ENCODE results near the gene PLD6. TPM values are rescaled to one million over a fixed set of nuclear protein-coding genes. Genes with fewer than 3 reads are reported as not detected.

PLD6 gene
- total RNA-seq, 4 donors from 2014 or later = 7.1 to 20.7 (median 9.3) TPM

DNA sequence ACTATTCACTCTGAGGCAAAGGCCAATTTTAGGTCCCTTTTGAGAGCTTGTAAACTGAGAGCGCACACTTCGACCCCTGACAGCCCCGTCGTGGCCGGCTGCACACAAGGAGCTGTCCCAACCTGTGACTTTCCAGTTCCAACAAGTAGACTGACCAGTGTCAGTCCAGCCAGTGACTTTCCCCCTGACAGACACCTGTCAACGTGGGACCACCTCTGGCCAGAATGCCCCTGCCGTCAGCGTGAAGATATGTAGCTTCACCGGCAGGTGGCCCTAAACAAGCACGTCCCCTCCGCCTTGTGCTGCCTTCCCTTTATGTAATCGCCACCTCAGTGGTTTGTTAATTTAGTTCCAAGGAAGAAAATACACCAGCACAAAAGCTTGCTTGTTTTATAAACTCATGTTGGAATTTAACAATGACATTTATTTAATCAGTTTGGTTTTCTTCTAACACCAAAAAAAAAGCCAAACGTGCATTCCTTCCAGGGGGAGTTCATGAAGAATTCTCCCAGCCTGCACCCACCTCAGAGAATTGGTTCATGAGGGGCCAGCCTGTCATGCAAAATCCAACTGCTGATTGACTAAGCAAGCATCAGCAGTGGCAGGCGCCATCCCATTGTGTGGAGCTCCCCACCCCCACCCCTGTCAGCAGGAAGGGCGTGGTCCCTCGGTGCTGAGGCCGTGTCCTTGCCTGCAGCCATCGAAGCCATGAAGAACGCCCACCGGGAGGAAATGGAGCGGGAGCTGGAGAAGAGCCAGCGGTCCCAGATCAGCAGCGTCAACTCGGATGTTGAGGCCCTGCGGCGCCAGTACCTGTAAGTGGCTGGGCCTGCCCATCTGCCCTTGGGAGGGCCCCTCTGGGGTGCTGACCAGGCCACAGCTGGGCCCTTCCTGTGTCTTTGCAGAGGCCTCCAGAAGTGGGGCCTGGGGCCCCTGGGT lies 33.9 kb downstream of the PLD6 start:
- Histone ChIP-seq H3K9me3 (no peaks in the 10 kb centered on the region), H3K27me3 (no peaks in the 10 kb centered on the region), H3K27ac (peak overlapping the region in 2 of 4 donors; percentile 6 to 21), H3K4me1 (peaks cover 0 to 7% (median 0%) of the 10 kb centered on the region in 3 donors), H3K4me3 (no peak overlapping the region), H3K36me3 (peaks cover 0 to 99% of the 10 kb centered on the region in 2 donors)
- ATAC-seq = peak; percentile 54
- no peak for TF ChIP-seq EP300 (IDR thresholded peaks at IDR 0.05)
- TF ChIP-seq, protein P1, sequence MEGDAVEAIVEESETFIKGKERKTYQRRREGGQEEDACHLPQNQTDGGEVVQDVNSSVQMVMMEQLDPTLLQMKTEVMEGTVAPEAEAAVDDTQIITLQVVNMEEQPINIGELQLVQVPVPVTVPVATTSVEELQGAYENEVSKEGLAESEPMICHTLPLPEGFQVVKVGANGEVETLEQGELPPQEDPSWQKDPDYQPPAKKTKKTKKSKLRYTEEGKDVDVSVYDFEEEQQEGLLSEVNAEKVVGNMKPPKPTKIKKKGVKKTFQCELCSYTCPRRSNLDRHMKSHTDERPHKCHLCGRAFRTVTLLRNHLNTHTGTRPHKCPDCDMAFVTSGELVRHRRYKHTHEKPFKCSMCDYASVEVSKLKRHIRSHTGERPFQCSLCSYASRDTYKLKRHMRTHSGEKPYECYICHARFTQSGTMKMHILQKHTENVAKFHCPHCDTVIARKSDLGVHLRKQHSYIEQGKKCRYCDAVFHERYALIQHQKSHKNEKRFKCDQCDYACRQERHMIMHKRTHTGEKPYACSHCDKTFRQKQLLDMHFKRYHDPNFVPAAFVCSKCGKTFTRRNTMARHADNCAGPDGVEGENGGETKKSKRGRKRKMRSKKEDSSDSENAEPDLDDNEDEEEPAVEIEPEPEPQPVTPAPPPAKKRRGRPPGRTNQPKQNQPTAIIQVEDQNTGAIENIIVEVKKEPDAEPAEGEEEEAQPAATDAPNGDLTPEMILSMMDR (IDR thresholded peaks at IDR 0.05) = peak in 1 of 4 experiments; percentile 17
- WGBS, 2 donors (ENCODE audit: low coverage in 1 of 2) = 82 to 89% methylated on average over 4 to 8 of the region's 26 CpGs

DNA sequence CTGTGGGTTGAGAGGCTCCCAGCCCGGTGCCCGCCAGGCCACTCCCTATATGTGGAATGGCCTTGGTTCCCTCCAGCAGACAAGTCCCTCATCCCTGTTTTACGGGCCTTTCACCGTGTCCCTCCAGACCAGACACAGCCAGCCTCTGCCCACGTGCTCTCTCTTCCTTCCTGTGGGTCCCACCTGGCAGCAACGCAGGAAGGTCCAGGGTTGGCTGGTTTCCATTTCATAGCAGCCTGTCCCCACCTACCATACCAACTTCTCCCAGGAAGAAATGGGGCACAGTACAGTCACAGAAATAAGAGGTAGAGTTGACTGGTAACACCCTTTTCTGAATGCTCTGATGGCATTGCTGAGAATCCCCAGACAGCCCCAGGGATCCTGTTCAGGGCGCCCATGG lies 34.9 kb downstream of the PLD6 start:
- peaks cover 0 to 99% of the 10 kb centered on the region in 2 donors for H3K36me3 ChIP-seq
- H3K27me3 ChIP-seq = no peaks in the 10 kb centered on the region
- 90% methylated on average over 2 of the region's 7 CpGs; no CpG with 5 or more reads in 1 of the 2 donors for WGBS, 2 donors (ENCODE audit: low coverage in 1 of 2)
- H3K27ac ChIP-seq = no peak overlapping the region
- H3K4me3 ChIP-seq = no peak overlapping the region
- ATAC-seq = no peak
- TF ChIP-seq EP300 (IDR thresholded peaks at IDR 0.05) (no peak), POLR2AphosphoS5 (IDR thresholded peaks at IDR 0.05) (no peak), POLR2A (IDR thresholded peaks at IDR 0.05) (no peak)
- TF ChIP-seq, protein P1 (IDR thresholded peaks at IDR 0.05) = no peak
- no peaks in the 10 kb centered on the region for H3K9me3 ChIP-seq
- H3K4me1 ChIP-seq = peaks cover 0 to 7% (median 0%) of the 10 kb centered on the region in 3 donors

DNA sequence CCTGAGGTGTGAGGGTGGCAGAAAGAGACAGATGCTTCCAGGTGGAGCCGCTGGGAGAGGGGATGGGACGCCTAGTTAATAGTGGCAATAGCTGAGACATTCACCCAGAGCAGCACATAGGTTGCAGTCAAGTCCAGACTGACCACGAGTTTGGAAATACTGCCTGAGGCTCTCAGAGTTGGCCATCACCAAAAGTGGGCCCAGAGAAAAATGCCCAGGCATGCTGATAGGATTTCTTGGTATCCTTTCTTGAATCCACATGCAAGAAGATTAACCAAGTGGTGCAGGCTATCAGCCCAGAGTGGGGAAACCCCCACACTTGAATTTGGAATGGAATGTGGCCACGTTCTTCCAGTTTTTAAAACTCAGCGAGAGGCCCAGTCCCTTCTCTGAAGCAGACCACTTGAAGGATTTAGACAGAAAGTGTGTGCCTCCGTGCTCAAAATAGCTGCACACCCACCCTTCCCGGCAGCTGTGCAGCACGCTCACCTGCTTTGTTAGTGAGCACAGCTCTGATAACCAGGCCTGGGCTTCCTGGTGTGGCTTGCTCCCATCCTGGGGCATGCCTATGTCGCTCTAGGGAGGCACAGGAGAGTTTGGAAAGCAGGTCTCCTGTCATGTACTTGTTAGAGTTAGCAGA lies 35.7 kb downstream of the PLD6 start:
- Histone ChIP-seq H3K9me3 (no peaks in the 10 kb centered on the region), H3K4me1 (peaks cover 0 to 7% (median 0%) of the 10 kb centered on the region in 3 donors), H3K36me3 (peaks cover 0 to 99% of the 10 kb centered on the region in 2 donors), H3K27ac (no peak overlapping the region), H3K4me3 (no peak overlapping the region), H3K27me3 (no peaks in the 10 kb centered on the region)
- no peak for ATAC-seq
- WGBS, 2 donors (ENCODE audit: low coverage in 1 of 2) = 80 to 83% methylated on average over 1 to 2 of the region's 9 CpGs
- TF ChIP-seq, protein P1 (IDR thresholded peaks at IDR 0.05) = no peak
- TF ChIP-seq POLR2AphosphoS5 (IDR thresholded peaks at IDR 0.05) (no peak), POLR2A (IDR thresholded peaks at IDR 0.05) (no peak), EP300 (IDR thresholded peaks at IDR 0.05) (no peak)

DNA sequence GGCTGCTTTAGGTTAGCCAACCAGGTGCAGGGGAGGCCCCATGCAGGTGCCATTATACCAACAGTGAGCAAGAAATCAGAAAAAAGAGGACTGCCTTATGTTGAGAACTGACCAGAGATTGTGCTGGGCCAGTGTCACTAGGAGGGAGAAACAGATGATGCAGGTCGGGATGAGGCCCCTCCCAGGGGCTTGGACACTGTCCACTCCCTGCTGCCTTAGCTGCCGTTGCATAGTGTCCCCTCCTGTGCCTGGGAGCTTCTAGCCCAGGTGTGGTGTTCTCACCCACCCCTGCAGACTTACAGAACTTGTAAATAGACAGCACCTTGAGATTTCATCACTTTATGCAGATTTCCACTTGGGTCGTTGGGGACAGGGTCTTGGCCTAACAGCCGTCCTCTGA lies 36.7 kb downstream of the PLD6 start:
- no peak for ATAC-seq
- Histone ChIP-seq H3K36me3 (peaks cover 0 to 99% of the 10 kb centered on the region in 2 donors), H3K4me3 (no peak overlapping the region), H3K27ac (no peak overlapping the region), H3K27me3 (no peaks in the 10 kb centered on the region), H3K4me1 (peaks cover 0 to 7% (median 0%) of the 10 kb centered on the region in 3 donors), H3K9me3 (no peaks in the 10 kb centered on the region)
- 74 to 79% methylated on average over 2 to 4 of the region's 4 CpGs for WGBS, 2 donors (ENCODE audit: low coverage in 1 of 2)
- TF ChIP-seq POLR2A (IDR thresholded peaks at IDR 0.05) = no peak

DNA sequence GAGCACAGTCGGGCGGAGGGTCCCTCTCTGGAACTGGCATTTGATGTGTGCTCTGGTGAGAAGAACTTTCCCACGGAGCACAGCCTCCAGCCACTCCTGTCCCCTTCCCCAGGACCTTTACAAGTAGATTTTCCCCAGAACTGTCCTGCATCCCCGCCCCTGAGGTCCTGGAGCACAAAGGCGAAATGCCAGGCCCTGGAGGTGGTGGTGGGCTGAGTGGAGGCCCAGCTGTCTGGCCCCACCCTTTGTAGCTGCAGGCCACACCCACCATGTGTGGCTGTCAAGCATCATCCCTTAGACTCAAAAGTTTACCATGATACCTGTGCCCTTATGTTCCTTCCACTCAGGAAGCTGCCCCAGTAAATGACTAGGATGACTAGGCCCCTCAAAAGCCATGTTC lies 37.7 kb downstream of the PLD6 start:
- no peaks in the 10 kb centered on the region for H3K9me3 ChIP-seq
- no CpG with 5 or more reads among the region's 5 CpGs for WGBS, 2 donors (ENCODE audit: low coverage in 1 of 2)
- peaks cover 0 to 99% of the 10 kb centered on the region in 2 donors for H3K36me3 ChIP-seq
- no peak overlapping the region for H3K27ac ChIP-seq
- no peak for ATAC-seq
- H3K27me3 ChIP-seq = no peaks in the 10 kb centered on the region
- TF ChIP-seq EP300 (IDR thresholded peaks at IDR 0.05) (no peak), POLR2A (IDR thresholded peaks at IDR 0.05) (no peak), POLR2AphosphoS5 (IDR thresholded peaks at IDR 0.05) (no peak)
- TF ChIP-seq, protein P1 (IDR thresholded peaks at IDR 0.05) = no peak
- no peak overlapping the region for H3K4me3 ChIP-seq
- H3K4me1 ChIP-seq = peaks cover 0 to 7% (median 0%) of the 10 kb centered on the region in 3 donors

All from gastroesophageal sphincter (tissue), 4 donors.